ENCODE results near the gene MRPL23. TPM values are rescaled to one million over a fixed set of nuclear protein-coding genes. Genes with fewer than 3 reads are reported as not detected.

Gene MRPL23
- total RNA-seq, 1 donor from 2014 or later, result 125 TPM

GRCh38 chr11:1935156-1936071, 11.7 kb upstream of the MRPL23 start:
- no peak for DNase-seq (ENCODE audit: low read depth)
- no peak for TF ChIP-seq CTCF (IDR thresholded peaks at IDR 0.05; ENCODE audit: insufficient read depth, low read length, severe bottlenecking)
- H3K27me3 ChIP-seq (ENCODE audit: control insufficient read depth, insufficient read depth, low read length), result no peaks in the 10 kb centered on the region
- H3K4me3 ChIP-seq (ENCODE audit: low read depth, low read length), result no peak overlapping the region
- no peak for FAIRE-seq
- H3K36me3 ChIP-seq (ENCODE audit: control insufficient read depth, insufficient read depth, low read length), result no peaks in the 10 kb centered on the region

GRCh38 chr11:1936072-1936780, 10.9 kb upstream of the MRPL23 start:
- no peak for FAIRE-seq
- no peak for TF ChIP-seq CTCF (IDR thresholded peaks at IDR 0.05; ENCODE audit: insufficient read depth, low read length, severe bottlenecking)
- no peak for DNase-seq (ENCODE audit: low read depth)
- no peaks in the 10 kb centered on the region for H3K27me3 ChIP-seq (ENCODE audit: control insufficient read depth, insufficient read depth, low read length)
- H3K36me3 ChIP-seq (ENCODE audit: control insufficient read depth, insufficient read depth, low read length), result no peaks in the 10 kb centered on the region
- no peak overlapping the region for H3K4me3 ChIP-seq (ENCODE audit: low read depth, low read length)

- no peak for TF ChIP-seq CTCF (IDR thresholded peaks at IDR 0.05; ENCODE audit: insufficient read depth, low read length, severe bottlenecking)
- no peak for FAIRE-seq
- Histone ChIP-seq H3K36me3 (ENCODE audit: control insufficient read depth, insufficient read depth, low read length) (no peaks in the 10 kb centered on the region), H3K27me3 (ENCODE audit: control insufficient read depth, insufficient read depth, low read length) (no peaks in the 10 kb centered on the region), H3K4me3 (ENCODE audit: low read depth, low read length) (no peak overlapping the region)
- no peak for DNase-seq (ENCODE audit: low read depth)
Observed at GRCh38 chr11:1936781-1937615, 10.1 kb upstream of the MRPL23 start.

GRCh38 chr11:1937616-1938342, 9.4 kb upstream of the MRPL23 start:
- FAIRE-seq (no peak), DNase-seq (ENCODE audit: low read depth) (no peak)
- Histone ChIP-seq H3K27me3 (ENCODE audit: control insufficient read depth, insufficient read depth, low read length) (no peaks in the 10 kb centered on the region), H3K36me3 (ENCODE audit: control insufficient read depth, insufficient read depth, low read length) (no peaks in the 10 kb centered on the region), H3K4me3 (ENCODE audit: low read depth, low read length) (no peak overlapping the region)
- no peak for TF ChIP-seq CTCF (IDR thresholded peaks at IDR 0.05; ENCODE audit: insufficient read depth, low read length, severe bottlenecking)

GRCh38 chr11:1938343-1939005, 8.7 kb upstream of the MRPL23 start:
- DNase-seq (ENCODE audit: low read depth) (no peak), FAIRE-seq (no peak)
- no peak overlapping the region for H3K4me3 ChIP-seq (ENCODE audit: low read depth, low read length)
- no peaks in the 10 kb centered on the region for H3K36me3 ChIP-seq (ENCODE audit: control insufficient read depth, insufficient read depth, low read length)
- no peak for TF ChIP-seq CTCF (IDR thresholded peaks at IDR 0.05; ENCODE audit: insufficient read depth, low read length, severe bottlenecking)
- no peaks in the 10 kb centered on the region for H3K27me3 ChIP-seq (ENCODE audit: control insufficient read depth, insufficient read depth, low read length)
